HG03469 (cell line): ENCODE results near the gene IGF1R.

Source experiments
- ATAC-seq: cut with Tn5 transposase; IDR thresholded peaks from one replicate; pipeline ENCODE4 v1.9.1; 2021; ENCODE audit warnings: mild to moderate bottlenecking, moderate library complexity, moderate number of reproducible peaks; ENCODE audit not compliant: unreplicated experiment

The IGF1R gene

DNA sequence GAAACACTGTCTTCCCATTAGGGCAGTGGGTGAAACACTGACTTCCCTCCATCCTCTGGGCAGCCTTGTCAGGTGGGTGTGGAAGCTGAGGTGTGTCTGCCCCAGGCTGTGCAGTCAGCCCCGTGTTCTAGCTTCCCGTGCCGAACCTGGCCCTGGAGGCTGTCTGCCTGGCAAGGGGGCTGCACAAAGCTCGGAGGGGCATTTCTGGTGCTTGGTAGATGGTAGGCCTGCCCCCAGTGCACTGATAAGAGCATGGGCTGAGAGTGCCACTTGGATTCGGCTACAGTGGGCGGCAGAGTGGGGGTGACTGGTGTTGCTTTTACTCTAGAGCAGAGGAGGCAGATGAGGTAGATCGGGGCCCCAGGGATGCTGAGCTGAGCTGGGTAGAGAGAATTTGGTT, 21.3 kb downstream of the IGF1R start:
- ATAC-seq, result no peak

DNA sequence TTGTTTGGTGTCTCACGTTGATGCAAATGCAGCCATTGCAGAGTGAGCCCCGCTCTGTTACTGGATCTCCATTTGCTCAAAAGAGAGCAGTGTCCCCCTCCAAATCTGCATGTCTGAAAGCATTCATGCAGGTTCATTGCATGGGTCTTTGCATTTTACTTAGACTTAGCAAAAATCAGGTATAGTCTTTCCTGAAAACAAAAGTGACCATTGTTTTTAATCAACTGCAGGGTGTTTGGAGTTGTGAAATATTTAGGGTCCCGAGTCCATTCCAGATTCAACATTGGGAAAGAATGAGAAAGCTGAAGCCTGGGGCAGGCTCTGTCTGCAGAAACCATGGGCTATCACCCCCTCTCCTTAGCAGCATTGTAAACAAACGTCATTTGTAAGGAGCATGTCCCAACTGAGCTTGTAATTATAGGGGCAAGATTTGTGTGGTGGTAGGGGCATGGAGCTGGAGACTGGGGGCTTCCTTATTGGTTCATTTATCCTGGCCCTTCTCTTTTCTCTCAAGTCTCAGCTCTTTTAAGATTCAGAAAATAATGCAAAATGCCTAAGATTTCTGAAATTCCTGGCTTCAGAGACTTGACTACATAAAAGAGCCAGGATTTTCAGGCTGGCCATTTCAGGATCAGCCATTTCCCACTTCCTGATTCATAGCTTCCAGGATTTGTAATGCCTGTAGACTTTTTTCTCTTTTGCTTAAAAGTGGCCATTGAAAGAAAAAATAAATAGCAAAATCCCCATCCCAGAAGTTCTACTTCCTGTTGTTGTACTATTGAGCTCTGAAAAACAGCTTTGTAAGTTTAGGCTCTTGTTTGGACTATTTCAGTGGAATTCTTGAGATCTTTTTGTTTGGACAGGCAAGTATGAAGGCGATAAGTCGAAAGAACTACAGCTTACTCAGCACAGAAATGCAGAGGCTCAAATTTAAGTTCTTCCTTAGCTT, 23.0 kb downstream of the IGF1R start:
- no peak for ATAC-seq

DNA sequence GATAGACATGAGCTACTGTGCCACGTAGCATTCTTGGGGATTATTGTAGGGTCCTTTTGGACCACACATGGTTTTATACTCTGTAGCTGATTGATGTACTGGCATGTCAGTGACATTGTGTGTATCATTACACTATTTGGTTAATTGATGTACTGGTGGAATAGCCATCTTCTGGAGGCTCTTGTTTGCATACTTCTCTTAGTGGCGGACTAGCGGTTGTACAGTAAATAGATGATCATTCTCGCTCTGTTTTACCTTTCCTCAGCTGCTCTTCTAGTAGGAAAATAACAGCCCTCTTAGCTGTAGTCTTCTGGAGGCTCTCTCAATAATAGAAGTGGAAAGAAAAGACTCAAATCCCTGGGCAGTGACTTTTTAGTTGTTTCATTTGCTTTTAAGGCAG, 24.8 kb downstream of the IGF1R start:
- ATAC-seq, result no peak

DNA sequence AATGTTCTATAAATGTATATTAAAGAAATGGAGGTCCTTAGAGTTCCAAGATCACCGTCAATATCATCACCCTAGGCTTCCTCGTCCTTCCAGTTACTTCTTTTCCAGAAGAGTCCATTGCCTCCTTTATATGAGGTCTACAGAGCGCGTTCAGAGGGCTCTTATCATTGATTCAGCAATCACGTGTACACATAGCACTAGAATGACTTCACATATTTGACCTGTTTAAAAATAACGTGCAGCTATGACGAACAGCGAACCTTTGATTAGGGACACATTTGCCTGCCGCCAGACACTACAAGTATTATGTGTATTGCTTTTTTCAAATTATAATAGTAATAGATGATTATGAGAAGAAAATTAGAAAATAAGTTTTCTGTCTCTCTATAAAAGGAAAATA, 26.0 kb downstream of the IGF1R start:
- no peak for ATAC-seq

DNA sequence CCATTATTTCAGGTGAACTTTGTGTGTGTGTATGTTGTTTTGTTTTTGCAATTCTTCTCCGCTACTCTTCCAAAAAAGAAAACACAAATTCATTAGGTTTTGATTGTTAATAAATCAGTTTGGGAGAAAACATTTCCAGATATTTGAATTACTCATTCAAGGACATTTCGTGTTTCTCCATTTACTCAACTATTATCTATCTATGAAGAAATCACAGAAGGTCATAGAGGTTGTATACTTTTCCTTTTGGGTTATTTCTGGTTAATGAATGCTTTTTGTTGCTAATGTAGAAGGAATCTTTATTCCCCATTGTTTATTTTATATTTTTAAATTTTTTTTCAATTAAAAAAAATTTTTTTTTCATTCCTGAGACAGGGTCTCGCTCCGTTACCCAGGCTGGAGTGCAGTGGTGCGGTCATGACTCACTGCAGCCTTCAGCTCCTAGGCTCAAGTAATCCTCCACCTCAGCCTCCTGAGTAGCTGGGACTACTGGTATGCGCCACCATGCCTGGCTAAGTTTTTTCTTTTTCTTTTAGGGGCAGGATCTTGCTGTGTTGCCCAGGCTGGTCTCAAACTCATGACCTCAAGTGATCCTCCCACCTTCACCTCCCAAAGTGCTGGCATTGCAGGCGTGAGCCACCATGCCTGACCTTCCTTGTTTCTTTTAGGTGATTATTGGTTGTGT, 28.4 kb downstream of the IGF1R start:
- no peak for ATAC-seq

DNA sequence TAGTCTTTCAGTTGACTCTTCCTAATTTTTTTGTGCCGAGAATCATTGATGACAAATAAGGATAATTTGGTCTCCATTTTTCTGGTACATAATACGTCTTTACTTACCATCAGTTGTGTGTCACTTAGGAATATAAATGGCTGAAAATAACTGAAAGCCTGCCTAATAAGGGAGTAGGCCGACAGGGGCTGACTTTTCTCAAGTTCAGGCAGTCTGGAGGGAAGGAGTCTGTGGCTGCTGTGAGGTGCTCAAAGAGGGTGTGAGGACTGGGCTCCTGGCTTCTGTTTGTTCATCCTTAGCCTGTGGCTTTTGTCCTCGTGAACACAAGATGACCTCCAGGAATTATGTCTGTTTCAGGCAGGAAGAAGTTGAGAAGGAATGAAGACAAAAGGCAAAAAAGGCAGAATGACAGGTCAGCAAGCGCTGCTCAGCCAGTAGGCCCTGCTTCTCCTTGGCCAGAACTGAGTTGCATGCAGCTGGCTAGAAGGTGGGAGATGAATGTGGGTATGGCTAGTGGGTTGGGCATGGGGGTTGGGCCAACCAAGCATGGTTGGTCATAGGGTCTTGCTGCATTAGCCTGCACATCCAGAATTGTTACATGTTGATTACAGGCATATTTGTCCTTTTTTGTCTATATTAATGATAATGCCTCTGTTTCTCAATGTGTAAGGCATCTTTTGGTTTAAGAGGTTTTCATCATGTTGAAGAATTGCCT, 29.2 kb downstream of the IGF1R start:
- no peak for ATAC-seq

DNA sequence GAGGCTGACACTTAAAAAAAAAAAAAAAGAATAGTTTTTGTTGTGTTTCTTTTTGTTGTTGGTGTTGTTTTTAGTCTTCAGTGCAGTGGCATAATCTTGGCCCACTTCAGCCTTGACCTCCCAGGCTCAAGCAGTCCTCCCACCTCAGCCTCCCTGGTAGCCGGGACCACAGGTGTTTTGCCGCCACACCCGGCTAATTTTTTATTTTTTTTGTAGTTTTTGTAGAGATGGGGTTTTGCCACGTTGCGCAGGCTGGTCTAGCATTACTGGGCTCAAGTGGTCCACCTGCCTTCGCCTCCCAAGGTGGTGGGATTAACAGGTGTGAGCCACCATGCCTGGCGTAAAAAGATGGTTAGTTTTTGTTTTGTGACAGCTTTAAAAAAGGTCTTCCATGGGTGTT, 30.1 kb downstream of the IGF1R start:
- ATAC-seq, result no peak

DNA sequence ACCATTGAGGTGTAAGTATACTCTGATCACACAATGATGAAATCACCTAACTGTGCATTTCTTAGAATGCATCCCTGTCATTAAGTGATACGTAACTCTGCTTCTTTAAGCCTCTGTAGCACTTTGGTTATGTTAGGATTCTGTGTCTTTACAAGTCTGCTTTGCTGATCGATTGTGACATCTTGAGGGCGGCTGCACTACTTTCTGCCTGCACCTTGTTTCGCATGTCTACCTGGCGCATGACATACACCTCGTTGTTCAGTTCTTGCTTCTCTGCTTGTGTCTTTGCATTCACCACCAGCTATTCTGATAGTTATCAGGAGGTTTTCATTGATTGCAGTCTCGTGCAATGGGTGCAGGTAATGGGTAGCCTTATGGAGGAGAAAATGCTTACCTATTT, 32.7 kb downstream of the IGF1R start:
- ATAC-seq, result no peak

DNA sequence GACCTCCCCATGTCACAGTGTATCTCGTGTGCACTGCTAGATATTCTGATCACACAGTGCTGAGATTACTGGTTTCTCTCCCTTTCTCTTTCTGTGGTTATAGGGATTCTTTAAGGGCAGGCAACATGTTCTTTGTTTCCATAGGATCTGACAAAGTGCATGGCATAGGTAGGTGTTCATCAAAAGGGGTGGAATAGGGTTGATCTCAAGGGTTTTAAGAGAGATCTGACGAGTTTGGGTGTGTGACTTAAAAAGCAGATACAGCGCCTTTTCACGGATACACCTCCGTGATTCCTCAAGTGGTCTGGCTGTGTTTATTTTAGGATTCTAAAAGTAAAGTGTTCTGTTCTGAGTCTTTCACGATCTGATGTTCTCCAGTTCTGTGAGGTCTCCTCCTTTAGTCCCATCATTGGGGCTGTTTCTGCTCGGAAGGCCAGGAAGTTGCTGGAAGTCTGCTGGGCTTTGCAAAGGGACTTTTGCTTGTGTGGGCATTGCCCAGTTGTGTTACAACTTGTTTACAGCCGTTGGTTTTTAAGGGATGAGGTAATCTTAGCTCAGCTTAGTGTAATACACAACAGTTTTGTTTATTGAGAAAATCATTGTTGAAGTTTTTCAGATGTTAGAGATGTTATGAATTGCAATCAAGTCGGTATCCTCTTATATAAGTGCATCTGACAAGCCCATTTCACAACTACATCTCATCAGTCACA, 34.8 kb downstream of the IGF1R start:
- no peak for ATAC-seq

DNA sequence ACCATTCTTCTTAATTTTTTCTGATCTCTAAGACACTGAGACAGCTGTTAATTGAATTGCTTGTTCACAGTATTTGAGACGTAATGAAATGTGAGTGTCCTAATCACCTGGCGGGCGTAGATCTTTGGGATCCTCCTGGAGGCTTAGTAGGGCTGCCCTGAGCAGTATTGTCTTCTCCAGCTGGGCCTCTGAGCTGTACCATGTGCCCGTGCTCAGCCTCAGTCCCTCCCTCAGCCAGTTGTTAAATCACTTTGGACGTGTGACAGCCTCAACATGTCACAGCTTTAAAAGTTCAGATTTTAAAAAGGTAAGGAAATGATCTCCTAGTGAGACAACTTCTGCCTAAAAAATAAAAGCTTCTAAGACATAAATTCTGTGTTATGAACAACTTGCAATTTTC, 35.5 kb downstream of the IGF1R start:
- no peak for ATAC-seq

DNA sequence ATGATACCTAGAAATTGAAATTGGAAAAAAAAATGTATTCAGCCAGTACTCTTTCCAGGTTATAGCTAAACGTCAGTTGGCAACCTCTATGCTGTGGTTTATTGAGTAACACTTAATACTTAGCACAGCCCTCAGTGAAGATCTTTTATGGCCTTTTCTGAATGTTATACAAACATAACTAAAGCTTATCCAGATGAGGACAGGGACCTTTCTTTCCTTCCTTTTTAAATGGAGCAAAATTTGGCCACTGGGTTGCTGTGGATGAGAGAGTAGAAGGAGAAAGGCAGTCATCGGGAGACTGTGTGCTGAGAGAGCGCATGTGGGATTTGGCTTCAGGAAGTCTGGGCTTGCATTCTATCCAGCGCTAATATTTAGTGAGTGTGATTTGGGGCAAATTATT, 36.1 kb downstream of the IGF1R start:
- no peak for ATAC-seq

DNA sequence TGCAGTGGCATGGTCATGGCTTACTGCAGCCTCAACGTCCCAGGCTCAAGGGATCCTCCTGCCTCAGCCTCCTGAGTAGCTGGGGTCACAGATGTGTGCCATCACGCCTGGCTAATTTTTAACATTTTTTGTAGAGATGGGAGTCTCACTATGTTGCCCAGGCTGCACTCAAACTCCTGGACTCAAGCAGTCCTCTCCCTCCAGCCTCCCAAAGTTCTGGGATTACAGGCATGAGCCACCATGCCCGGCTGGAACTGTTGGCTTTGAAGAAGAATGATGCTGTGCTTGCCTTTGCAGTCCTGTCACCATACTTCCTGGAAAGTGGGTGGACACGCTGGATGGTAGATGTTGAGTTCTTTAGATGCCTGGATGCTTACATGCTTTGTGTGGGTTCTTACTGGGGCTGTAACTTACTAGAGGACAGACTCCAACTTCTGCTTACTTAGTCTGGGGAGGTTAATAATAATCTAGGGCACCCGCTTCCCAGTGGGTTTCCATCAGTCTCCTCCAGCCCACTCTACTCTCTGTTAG, 36.7 kb downstream of the IGF1R start:
- no peak for ATAC-seq

DNA sequence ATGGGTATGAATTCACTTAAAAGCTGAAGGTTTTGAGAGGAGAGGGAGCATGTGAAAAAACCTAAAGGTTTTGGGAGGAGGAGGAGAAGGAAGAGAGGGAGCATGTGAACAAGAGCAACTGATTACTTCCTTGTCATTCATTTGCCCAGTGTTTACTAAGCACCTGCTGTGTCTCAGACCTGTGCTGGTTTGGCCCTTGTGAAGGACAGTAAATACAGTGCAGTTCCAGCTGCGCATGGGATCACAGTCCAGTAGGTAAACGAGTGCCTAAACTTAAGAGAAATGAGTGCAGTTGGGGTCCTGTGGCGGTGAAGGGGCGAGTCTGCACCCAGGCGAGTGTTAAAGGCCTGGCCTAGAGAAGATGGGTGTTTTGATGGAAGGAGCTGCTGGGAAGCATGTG, 38.6 kb downstream of the IGF1R start:
- no peak for ATAC-seq

DNA sequence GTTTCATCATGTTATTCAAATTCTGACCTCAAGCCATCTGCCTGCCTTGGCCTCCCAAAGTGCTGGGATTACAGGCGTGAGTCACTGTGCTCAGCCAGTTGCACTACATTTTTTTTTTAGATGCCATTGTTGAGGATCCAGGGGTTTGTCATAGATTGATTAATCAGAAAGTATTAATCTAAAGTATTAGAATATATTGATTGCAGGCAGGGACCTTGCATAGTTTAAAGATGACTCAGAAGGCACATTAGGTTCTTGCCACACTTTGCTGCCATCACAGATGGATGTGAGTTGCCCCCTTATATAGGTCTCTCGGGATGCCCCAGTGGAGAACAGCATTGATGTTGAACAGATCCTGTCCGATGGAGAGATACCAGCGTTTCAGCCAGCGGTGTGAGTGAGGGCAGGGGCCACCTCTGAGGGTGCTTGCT, 41.1 kb downstream of the IGF1R start:
- no peak for ATAC-seq

DNA sequence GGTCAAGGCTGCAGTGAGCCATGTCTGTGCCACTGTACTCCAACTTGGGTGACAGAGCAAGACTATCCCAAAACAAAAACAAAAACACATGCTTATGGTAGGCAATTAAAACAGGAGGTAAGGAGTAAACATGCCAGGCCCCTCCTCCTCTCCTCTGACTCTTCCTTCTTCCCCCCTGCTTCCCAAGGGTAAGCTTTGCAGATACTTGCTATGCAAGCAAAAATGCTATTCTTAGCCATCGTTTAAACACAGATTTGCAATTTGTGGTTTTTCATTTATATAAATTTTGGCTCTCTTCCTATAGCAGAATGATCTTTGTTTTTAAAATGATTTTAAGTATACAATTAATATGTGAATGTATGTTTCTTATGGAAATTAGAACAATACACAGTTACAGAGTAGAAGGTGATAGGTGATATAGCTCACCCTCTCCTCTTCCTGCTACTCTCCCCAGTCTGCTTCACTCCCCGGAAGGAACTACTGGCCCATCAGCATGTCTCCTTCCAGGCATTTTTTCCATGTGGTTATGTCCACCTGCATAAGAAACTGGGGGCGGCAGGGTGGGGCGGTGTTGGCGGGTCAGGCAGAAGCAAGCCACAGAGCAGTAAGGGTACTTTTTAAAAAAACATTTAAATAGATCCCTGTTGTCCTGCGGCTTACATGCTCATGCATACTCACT, 42.1 kb downstream of the IGF1R start:
- no peak for ATAC-seq

DNA sequence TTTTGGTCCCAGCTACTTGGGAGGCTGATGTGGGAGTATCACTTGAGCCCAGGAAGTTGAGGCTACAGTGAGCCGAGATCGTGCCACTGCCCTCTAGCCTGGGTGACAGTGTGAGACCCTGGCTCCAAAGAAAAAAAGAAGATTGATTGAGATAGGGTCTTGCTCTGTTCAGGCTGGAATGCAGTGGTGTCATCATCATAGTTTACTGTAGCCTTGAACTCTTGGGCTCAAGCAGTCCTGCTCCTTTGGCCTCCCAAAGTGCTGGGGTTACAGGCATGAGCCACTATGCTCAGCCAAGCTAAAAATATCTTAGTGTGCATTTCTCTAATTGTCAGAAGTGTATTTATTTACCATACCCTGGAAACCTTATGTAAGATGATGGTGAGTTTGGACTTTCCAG, 43.9 kb downstream of the IGF1R start:
- no peak for ATAC-seq

DNA sequence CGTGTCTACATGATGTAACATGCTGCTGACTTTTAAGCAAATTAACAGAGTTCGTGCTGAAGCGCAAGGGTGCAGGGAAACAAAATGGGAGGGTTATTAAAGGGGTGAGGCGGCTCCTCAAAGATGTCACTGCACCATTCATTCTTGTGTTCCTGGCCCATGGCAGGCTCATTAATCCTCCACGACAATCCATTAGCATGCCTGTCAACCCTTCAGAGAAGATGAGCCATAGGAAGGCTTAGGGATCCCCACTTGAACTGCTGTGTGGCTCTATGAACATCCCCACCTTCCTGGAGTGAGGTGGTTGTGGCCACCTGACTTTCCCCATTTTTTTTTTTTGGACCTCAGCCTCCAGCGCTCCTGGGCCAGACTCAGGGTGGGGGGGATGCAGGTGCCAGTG, 45.8 kb downstream of the IGF1R start:
- ATAC-seq, result no peak

DNA sequence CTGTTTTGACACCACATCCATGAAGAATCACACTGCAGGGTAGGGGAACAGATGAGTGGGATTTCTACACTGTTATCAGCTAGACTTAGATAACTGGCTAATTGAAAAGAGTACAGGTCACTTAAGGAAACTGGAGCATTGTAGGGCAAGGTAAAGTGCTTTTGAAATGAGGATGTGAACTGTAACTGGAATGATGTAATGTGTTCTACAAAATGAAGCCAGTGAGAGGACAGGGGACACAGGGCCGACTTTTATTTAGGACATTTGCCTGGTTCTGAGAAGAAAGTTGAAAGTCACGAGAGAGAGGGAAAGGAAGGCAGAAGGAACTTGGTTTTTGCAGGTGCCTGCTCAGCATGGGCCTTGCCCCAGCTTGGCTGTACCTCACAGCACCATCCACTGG, 50.5 kb downstream of the IGF1R start:
- ATAC-seq, result no peak

DNA sequence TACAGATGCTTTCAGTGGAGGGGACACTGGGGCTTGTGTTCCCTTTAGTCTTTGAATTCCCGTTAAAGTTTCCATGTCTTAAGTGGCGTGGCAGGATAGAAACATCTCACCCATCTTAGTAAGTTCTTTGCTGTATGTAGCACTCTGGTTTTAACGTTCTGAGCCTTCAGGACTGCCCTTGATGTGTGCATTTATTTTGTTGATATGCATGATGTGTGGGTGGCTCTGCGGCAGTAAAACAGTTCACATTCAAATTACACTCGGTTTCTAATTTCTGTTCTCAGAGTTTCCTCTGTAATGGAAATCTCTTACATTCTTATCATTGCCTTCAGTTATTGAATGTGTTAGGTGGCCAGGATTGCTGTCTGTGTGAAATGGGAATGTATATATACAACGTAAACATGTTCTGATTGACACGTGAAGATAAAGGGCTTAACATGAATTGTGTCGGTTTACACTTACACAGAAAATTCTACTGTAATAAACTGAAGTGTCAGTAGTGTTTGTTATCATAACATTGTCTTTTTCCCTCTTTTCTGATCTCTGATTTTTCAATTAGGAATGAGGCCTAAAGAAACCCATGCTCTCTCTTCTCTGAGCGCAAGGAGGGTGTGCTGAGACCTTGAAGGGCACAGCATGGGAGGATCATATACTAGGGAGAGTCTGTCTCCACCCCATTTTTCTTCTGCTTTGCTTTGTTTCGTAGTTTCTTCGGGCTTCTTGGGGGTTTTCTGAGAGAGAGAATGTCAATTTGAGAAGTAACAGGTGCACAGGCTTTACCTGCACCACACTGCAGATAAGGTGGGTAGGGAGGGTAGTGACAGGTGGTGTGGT, 51.5 kb downstream of the IGF1R start:
- ATAC-seq, result no peak
